GM04503 (cell line): Measurements from ENCODE around the gene LRMDA.

Source experiments
- DNase-seq: peaks from one replicate; pipeline ENCODE4 v3.0.0-alpha.2; 2012; ENCODE audit warnings: low read depth

The LRMDA gene

GRCh38 chr10:75999515-76000209, 568.2 kb downstream of the LRMDA start:
- DNase-seq: no peak

- no peak for DNase-seq
Observed at GRCh38 chr10:76000550-76000949, 569.1 kb downstream of the LRMDA start.

GRCh38 chr10:76001019-76001418, 569.6 kb downstream of the LRMDA start:
- DNase-seq: no peak

GRCh38 chr10:76001461-76001860, 570.0 kb downstream of the LRMDA start:
- no peak for DNase-seq

- no peak for DNase-seq
Observed at GRCh38 chr10:76002262-76002854, 570.9 kb downstream of the LRMDA start.

- no peak for DNase-seq
Observed at GRCh38 chr10:76007667-76008181, 576.3 kb downstream of the LRMDA start.

- no peak for DNase-seq
Observed at GRCh38 chr10:76009531-76009930, 578.1 kb downstream of the LRMDA start.

- DNase-seq: no peak
Observed at GRCh38 chr10:76010703-76011102, 579.3 kb downstream of the LRMDA start.

- no peak for DNase-seq
Observed at GRCh38 chr10:76012716-76013327, 581.4 kb downstream of the LRMDA start.

- DNase-seq: no peak
Observed at GRCh38 chr10:76015245-76015644, 583.8 kb downstream of the LRMDA start.

GRCh38 chr10:76017026-76017732, 585.8 kb downstream of the LRMDA start:
- DNase-seq: no peak

- no peak for DNase-seq
Observed at GRCh38 chr10:76017733-76018433, 586.5 kb downstream of the LRMDA start.

GRCh38 chr10:76020630-76021029, 589.2 kb downstream of the LRMDA start:
- no peak for DNase-seq

- no peak for DNase-seq
Observed at GRCh38 chr10:76021398-76021797, 590.0 kb downstream of the LRMDA start.

GRCh38 chr10:76022366-76022765, 590.9 kb downstream of the LRMDA start:
- DNase-seq: no peak

GRCh38 chr10:76023007-76023406, 591.6 kb downstream of the LRMDA start:
- DNase-seq: no peak

- DNase-seq: no peak
Observed at GRCh38 chr10:76024460-76025123, 593.2 kb downstream of the LRMDA start.

GRCh38 chr10:76025124-76025477, 593.7 kb downstream of the LRMDA start:
- no peak for DNase-seq

GRCh38 chr10:76026176-76026771, 594.9 kb downstream of the LRMDA start:
- DNase-seq: no peak

- no peak for DNase-seq
Observed at GRCh38 chr10:76026905-76027304, 595.5 kb downstream of the LRMDA start.

- no peak for DNase-seq
Observed at GRCh38 chr10:76029782-76030181, 598.4 kb downstream of the LRMDA start.
